ENCODE measurements around the gene FAM222A.

The FAM222A gene

GRCh38 chr12:109670731-109671130 is 42.9 kb upstream of the FAM222A start:
- Histone ChIP-seq H3K4me2 (ENCODE audit: low read depth, low read length, poor library complexity, severe bottlenecking) (no peak overlapping the region), H2AFZ (ENCODE audit: low read depth, low read length, severe bottlenecking) (no peak overlapping the region), H3K36me3 (ENCODE audit: low read length) (no peaks in the 10 kb centered on the region), H3F3A (ENCODE audit: insufficient read depth) (no peaks in the 10 kb centered on the region), H3K27ac (ENCODE audit: low read depth, low read length) (no peak overlapping the region), H3K27me3 (ENCODE audit: low read length) (no peaks in the 10 kb centered on the region), H3K9me3 (ENCODE audit: insufficient read depth, low read length) (no peaks in the 10 kb centered on the region), H3K4me3 (ENCODE audit: insufficient read depth, low read length, poor library complexity, severe bottlenecking) (no peak overlapping the region), H3K9me2 (replicated peaks; ENCODE audit: insufficient read depth, low read length) (no peaks in the 10 kb centered on the region), H3K9ac (ENCODE audit: low read length) (no peak overlapping the region), H4K20me1 (ENCODE audit: low read depth, low read length) (no peaks in the 10 kb centered on the region), H3K79me2 (ENCODE audit: insufficient read depth, low read length) (no peaks in the 10 kb centered on the region)
- TF ChIP-seq EZH2phosphoT487 (conservative IDR thresholded peaks at IDR 0.05; ENCODE audit: low read length): no peak
- TF ChIP-seq, protein P1, sequence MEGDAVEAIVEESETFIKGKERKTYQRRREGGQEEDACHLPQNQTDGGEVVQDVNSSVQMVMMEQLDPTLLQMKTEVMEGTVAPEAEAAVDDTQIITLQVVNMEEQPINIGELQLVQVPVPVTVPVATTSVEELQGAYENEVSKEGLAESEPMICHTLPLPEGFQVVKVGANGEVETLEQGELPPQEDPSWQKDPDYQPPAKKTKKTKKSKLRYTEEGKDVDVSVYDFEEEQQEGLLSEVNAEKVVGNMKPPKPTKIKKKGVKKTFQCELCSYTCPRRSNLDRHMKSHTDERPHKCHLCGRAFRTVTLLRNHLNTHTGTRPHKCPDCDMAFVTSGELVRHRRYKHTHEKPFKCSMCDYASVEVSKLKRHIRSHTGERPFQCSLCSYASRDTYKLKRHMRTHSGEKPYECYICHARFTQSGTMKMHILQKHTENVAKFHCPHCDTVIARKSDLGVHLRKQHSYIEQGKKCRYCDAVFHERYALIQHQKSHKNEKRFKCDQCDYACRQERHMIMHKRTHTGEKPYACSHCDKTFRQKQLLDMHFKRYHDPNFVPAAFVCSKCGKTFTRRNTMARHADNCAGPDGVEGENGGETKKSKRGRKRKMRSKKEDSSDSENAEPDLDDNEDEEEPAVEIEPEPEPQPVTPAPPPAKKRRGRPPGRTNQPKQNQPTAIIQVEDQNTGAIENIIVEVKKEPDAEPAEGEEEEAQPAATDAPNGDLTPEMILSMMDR (IDR thresholded peaks at IDR 0.05; ENCODE audit: insufficient read depth, low read length, poor library complexity, severe bottlenecking): no peak

DNA sequence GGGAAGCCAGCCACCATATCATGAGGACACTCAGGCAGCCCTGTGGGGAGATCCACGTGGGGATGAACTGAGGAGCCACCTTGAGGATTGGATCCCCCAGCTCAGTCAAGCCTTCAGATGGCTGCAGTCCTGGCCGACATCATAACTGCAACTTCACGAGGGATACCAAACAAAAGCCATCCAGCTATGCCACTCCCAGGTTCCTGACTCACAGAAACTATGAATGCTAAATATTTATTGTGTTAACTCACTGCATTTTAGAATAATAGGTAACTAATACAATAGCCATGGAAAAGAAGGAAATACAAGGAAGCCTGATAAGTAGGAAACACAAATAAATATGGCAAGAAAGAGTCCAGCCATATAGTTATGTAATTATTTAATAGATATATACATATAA is 42.1 kb upstream of the FAM222A start:
- Histone ChIP-seq H3K36me3 (ENCODE audit: low read length) (no peaks in the 10 kb centered on the region), H4K20me1 (ENCODE audit: low read depth, low read length) (no peaks in the 10 kb centered on the region), H3K9ac (ENCODE audit: low read length) (no peak overlapping the region), H3F3A (ENCODE audit: insufficient read depth) (no peaks in the 10 kb centered on the region), H3K4me3 (ENCODE audit: insufficient read depth, low read length, poor library complexity, severe bottlenecking) (no peak overlapping the region), H3K27me3 (ENCODE audit: low read length) (no peaks in the 10 kb centered on the region), H3K79me2 (ENCODE audit: insufficient read depth, low read length) (no peaks in the 10 kb centered on the region), H3K4me2 (ENCODE audit: low read depth, low read length, poor library complexity, severe bottlenecking) (no peak overlapping the region), H3K27ac (ENCODE audit: low read depth, low read length) (no peak overlapping the region), H2AFZ (ENCODE audit: low read depth, low read length, severe bottlenecking) (no peak overlapping the region), H3K9me3 (ENCODE audit: insufficient read depth, low read length) (no peaks in the 10 kb centered on the region), H3K9me2 (replicated peaks; ENCODE audit: insufficient read depth, low read length) (no peaks in the 10 kb centered on the region)
- TF ChIP-seq, protein P1 (IDR thresholded peaks at IDR 0.05; ENCODE audit: insufficient read depth, low read length, poor library complexity, severe bottlenecking): no peak
- no peak for TF ChIP-seq EZH2phosphoT487 (conservative IDR thresholded peaks at IDR 0.05; ENCODE audit: low read length)

DNA sequence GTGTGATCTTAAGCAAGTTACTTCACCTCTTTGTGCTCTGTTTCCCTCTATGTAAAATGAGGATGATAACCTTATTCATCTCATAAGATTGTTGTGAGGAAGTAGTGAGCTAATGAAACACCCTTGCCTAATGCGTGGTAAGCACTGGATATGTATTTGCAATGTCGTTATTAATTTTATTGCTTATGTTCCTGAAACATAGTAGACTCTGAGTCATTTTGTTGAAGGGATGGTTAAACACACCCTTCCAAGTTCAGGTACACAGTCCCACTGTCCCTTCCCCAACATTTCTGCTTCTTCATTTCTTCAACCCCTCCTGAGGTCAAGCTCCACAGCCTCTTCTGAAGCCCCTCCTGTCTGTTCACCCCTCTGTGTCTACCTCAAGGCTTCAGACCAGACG is 40.2 kb upstream of the FAM222A start:
- Histone ChIP-seq H3K9ac (ENCODE audit: low read length) (no peak overlapping the region), H4K20me1 (ENCODE audit: low read depth, low read length) (no peaks in the 10 kb centered on the region), H3K27ac (ENCODE audit: low read depth, low read length) (no peak overlapping the region), H3K27me3 (ENCODE audit: low read length) (no peaks in the 10 kb centered on the region), H3K9me2 (replicated peaks; ENCODE audit: insufficient read depth, low read length) (no peaks in the 10 kb centered on the region), H2AFZ (ENCODE audit: low read depth, low read length, severe bottlenecking) (no peak overlapping the region), H3F3A (ENCODE audit: insufficient read depth) (no peaks in the 10 kb centered on the region), H3K9me3 (ENCODE audit: insufficient read depth, low read length) (no peaks in the 10 kb centered on the region), H3K4me3 (ENCODE audit: insufficient read depth, low read length, poor library complexity, severe bottlenecking) (no peak overlapping the region), H3K79me2 (ENCODE audit: insufficient read depth, low read length) (no peaks in the 10 kb centered on the region), H3K4me2 (ENCODE audit: low read depth, low read length, poor library complexity, severe bottlenecking) (no peak overlapping the region), H3K36me3 (ENCODE audit: low read length) (no peaks in the 10 kb centered on the region)
- TF ChIP-seq, protein P1 (IDR thresholded peaks at IDR 0.05; ENCODE audit: insufficient read depth, low read length, poor library complexity, severe bottlenecking): no peak
- no peak for TF ChIP-seq EZH2phosphoT487 (conservative IDR thresholded peaks at IDR 0.05; ENCODE audit: low read length)

Measured in SU-DHL-6 (cell line).